H1 (cell line): ENCODE results near the gene SGMS2. TPM values are rescaled to one million over a fixed set of nuclear protein-coding genes. Genes with fewer than 3 reads are reported as not detected.

ENCODE experiments used
- ASH2L ChIP-seq: fragments of 200-600, 300-600 bp; sonication (generic); IDR thresholded peaks from one replicate; pipeline ENCODE4 v1.7.1; 2017; ENCODE audit warnings: low read length
- BRCA1 ChIP-seq: IDR thresholded peaks from 2 replicates; pipeline ENCODE4 v1.6.1; 2012; ENCODE audit warnings: low read depth, low read length, improper control_type of control experiment
- RXRA ChIP-seq: IDR thresholded peaks from 2 replicates; pipeline ENCODE4 v1.6.1; 2011; ENCODE audit warnings: low read depth, mild to moderate bottlenecking, low read length, moderate library complexity; ENCODE audit not compliant: insufficient read depth
- TAF1 ChIP-seq: IDR thresholded peaks from 2 replicates; pipeline ENCODE4 v1.6.1; 2011; ENCODE audit warnings: mild to moderate bottlenecking, low read depth, low read length
- USF2 ChIP-seq: IDR thresholded peaks from 2 replicates; pipeline ENCODE4 v1.6.1; 2011; ENCODE audit warnings: low read length, improper control_type of control experiment
- polyA plus RNA-seq, 7 experiments: library from polyadenylated mRNA; depleted of rRNA in 3 of 7; stranded (reverse) in 5 of 7; unstranded in 2 of 7; fragments of >200 nt in 5 of 7; fragments of 200-250 nt in 2 of 7; gene quantifications; 1 replicate in 5 of 7; 2 replicates in 1 of 7; 4 replicates in 1 of 7; pipeline versions ENCODE4 v1.2.1 to v1.2.3, GENCODE V29; 2011 to 2013; ENCODE audit warnings: missing spikeins in 2 of 7, mixed read lengths in 2 of 7
- total RNA-seq: library from RNA; stranded (reverse); fragmentation: NEBNext Ultra II Directional; extraction: Animal tissue kit (Norgen Biotek cat#: 25700); gene quantifications from 2 replicates; pipeline ENCODE4 v1.2.1, GENCODE V29; 2021
- TF ChIP-seq, protein P1 (sequence below): fragments of 300-600 bp; sonication (generic); IDR thresholded peaks from 2 replicates; pipeline ENCODE4 v1.7.1; 2012; ENCODE audit warnings: low read length, moderate library complexity, mild to moderate bottlenecking, inconsistent platforms; ENCODE audit not compliant: insufficient replicate concordance

The SGMS2 gene
- total and polyA plus RNA-seq, 2 of the 8 experiments (the other 6 are each of a cell fraction or from before 2014, with no cell fraction given), result 0.04 to 1.3 TPM

DNA sequence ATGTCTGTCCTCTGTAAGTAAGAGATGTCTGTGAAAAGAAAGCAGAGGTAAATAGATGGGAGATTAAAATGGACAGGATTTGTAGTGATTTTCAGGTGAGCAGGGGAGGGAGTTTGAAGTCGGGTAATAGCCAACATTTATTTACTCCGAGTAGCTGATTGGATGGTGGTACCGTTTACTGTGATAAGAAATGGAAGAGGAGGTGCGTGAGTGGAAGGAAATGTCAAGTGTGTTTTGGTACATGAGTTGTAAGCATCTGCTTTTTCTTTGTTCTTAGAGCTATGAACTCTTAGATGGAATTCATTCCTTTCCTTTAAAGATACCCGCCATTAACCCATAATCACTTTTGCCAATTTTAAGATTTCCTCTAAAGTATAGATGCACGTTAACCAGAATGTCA lies 45.5 kb downstream of the SGMS2 start (continued):
- TF ChIP-seq, protein P1, sequence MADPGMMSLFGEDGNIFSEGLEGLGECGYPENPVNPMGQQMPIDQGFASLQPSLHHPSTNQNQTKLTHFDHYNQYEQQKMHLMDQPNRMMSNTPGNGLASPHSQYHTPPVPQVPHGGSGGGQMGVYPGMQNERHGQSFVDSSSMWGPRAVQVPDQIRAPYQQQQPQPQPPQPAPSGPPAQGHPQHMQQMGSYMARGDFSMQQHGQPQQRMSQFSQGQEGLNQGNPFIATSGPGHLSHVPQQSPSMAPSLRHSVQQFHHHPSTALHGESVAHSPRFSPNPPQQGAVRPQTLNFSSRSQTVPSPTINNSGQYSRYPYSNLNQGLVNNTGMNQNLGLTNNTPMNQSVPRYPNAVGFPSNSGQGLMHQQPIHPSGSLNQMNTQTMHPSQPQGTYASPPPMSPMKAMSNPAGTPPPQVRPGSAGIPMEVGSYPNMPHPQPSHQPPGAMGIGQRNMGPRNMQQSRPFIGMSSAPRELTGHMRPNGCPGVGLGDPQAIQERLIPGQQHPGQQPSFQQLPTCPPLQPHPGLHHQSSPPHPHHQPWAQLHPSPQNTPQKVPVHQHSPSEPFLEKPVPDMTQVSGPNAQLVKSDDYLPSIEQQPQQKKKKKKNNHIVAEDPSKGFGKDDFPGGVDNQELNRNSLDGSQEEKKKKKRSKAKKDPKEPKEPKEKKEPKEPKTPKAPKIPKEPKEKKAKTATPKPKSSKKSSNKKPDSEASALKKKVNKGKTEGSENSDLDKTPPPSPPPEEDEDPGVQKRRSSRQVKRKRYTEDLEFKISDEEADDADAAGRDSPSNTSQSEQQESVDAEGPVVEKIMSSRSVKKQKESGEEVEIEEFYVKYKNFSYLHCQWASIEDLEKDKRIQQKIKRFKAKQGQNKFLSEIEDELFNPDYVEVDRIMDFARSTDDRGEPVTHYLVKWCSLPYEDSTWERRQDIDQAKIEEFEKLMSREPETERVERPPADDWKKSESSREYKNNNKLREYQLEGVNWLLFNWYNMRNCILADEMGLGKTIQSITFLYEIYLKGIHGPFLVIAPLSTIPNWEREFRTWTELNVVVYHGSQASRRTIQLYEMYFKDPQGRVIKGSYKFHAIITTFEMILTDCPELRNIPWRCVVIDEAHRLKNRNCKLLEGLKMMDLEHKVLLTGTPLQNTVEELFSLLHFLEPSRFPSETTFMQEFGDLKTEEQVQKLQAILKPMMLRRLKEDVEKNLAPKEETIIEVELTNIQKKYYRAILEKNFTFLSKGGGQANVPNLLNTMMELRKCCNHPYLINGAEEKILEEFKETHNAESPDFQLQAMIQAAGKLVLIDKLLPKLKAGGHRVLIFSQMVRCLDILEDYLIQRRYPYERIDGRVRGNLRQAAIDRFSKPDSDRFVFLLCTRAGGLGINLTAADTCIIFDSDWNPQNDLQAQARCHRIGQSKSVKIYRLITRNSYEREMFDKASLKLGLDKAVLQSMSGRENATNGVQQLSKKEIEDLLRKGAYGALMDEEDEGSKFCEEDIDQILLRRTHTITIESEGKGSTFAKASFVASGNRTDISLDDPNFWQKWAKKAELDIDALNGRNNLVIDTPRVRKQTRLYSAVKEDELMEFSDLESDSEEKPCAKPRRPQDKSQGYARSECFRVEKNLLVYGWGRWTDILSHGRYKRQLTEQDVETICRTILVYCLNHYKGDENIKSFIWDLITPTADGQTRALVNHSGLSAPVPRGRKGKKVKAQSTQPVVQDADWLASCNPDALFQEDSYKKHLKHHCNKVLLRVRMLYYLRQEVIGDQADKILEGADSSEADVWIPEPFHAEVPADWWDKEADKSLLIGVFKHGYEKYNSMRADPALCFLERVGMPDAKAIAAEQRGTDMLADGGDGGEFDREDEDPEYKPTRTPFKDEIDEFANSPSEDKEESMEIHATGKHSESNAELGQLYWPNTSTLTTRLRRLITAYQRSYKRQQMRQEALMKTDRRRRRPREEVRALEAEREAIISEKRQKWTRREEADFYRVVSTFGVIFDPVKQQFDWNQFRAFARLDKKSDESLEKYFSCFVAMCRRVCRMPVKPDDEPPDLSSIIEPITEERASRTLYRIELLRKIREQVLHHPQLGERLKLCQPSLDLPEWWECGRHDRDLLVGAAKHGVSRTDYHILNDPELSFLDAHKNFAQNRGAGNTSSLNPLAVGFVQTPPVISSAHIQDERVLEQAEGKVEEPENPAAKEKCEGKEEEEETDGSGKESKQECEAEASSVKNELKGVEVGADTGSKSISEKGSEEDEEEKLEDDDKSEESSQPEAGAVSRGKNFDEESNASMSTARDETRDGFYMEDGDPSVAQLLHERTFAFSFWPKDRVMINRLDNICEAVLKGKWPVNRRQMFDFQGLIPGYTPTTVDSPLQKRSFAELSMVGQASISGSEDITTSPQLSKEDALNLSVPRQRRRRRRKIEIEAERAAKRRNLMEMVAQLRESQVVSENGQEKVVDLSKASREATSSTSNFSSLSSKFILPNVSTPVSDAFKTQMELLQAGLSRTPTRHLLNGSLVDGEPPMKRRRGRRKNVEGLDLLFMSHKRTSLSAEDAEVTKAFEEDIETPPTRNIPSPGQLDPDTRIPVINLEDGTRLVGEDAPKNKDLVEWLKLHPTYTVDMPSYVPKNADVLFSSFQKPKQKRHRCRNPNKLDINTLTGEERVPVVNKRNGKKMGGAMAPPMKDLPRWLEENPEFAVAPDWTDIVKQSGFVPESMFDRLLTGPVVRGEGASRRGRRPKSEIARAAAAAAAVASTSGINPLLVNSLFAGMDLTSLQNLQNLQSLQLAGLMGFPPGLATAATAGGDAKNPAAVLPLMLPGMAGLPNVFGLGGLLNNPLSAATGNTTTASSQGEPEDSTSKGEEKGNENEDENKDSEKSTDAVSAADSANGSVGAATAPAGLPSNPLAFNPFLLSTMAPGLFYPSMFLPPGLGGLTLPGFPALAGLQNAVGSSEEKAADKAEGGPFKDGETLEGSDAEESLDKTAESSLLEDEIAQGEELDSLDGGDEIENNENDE, result no peak
- TF ChIP-seq ASH2L (no peak), BRCA1 (no peak), RXRA (no peak), USF2 (no peak), TAF1 (no peak)
